Myocyte (in vitro differentiated cells): Measurements from ENCODE around the gene THAP6. TPM values are rescaled to one million over a fixed set of nuclear protein-coding genes. Genes with fewer than 3 reads are reported as not detected.
"Not testable (repeated sequence)": the region's sequence is repeated elsewhere in the genome, so short reads cannot be mapped to it uniquely, and the experiment has no call there.

Source experiments
- DNase-seq: peaks from one replicate; pipeline ENCODE4 v3.0.0-alpha.2; 2012; ENCODE audit warnings: low read depth
- total RNA-seq: library from RNA; depleted of rRNA; stranded (reverse); fragments of >200 nt; gene quantifications from 2 replicates; pipeline ENCODE4 v1.2.3, GENCODE V29; 2014

THAP6 gene
- total RNA-seq, 1 donor from 2014 or later = 14.6 TPM

GRCh38 chr4:75525086-75525485, 10.8 kb downstream of the THAP6 start:
- DNase-seq = no peak

GRCh38 chr4:75525910-75526309, 11.6 kb downstream of the THAP6 start:
- no peak for DNase-seq

- DNase-seq = no peak
These were observed 13.2 kb downstream of the THAP6 start for GRCh38 chr4:75527482-75527881.

GRCh38 chr4:75530556-75531322, 16.5 kb downstream of the THAP6 start:
- no peak for DNase-seq

DNA sequence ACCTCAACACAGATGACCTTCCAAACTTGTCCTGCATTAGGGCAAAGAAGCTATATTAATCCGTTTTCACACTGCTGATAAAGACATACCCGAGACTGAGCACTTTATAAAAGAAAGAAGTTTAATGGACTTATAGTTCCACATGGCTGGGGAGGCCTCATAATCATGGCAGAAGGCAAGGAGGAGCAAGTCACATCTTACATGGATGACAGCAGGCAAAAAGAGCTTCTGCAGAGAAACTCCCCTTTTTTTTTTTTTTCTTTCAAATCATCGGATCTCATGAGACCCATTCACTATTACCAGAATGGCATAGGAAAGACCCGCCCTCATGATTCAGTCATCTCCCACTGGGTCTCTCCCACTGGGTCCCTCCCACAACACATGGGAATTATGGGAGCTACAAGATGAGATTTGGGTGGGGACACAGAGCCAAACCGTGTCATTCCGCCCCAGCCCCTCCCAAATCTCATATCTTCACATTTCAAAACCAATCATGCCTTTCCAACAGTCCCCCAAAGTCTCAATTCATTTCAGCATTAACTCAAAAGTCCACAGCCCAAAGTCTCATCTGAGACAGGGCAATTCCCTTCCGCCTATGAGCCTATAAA, 17.4 kb downstream of the THAP6 start:
- not testable (repeated sequence) for DNase-seq

DNA sequence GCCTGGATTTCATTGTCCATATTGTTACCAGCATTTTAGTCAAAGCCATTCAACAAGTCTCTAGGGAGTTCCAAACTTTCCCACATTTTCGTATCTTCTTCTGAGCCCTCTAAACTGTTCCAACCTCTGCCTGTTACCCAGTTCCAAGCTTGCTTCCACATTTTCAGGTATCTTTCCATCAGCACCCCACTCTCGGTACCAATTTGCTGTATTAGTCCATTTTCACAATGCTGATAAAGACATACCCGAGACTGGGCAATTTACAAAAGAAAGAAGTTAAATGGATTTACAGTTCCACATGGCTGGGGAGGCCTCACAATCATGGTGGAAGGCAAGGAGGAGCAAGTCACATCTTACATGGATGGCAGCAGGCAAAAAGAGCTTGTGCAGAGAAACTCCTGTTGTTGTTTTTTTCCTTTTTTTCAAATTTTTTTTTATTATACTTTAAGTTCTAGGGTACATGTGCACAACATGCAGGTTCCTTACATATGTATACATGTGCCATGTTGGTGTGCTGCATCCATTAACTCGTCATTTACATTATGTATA, 19.1 kb downstream of the THAP6 start:
- DNase-seq = not testable (repeated sequence)

- DNase-seq = not testable (repeated sequence)
These were observed 19.7 kb downstream of the THAP6 start for GRCh38 chr4:75533926-75534325.

- not testable (repeated sequence) for DNase-seq
These were observed 23.0 kb downstream of the THAP6 start for GRCh38 chr4:75537308-75537707.

GRCh38 chr4:75542824-75543223, 28.6 kb downstream of the THAP6 start:
- peak; percentile 18 for DNase-seq

- DNase-seq = not testable (repeated sequence)
These were observed 29.9 kb downstream of the THAP6 start for GRCh38 chr4:75544220-75544619.

DNA sequence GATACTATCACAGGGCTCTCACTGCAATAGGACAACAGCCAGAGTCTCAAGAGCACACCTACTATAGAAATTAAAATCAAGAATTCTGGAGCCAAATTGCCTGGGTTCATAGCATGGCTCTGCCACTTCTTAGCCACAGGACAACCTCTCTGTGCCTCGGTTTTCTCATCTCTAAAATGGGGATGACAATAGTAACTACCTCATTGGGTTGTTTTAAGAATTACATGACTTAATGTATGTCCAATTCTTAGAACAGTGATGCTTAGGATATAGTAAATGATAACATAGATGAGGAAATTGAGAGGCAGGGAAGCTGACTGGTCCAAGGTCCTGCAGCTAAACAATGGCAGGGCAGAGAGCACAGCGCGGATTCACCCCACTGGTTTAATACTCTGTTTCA, 30.6 kb downstream of the THAP6 start:
- no peak for DNase-seq

DNA sequence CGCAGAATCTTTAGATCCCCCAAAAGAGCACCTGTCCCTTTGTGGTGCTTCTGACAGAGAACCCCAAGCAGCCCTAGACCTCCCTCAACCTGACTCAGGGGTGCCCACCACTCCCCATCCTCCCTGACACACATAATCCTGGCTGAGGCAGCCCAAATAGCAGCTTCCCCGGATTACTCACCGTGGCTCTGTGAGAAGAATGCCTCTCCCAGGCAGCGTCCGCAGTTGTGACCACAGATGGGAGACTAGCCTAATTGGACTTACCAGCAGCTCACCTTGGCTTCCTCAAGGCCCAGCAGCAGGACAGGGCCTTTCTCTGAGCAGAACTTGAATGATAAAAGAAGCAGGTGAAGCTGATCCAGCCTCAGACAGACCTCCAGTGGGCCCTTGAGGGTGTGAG, 31.3 kb downstream of the THAP6 start:
- DNase-seq = peak; percentile 45

DNA sequence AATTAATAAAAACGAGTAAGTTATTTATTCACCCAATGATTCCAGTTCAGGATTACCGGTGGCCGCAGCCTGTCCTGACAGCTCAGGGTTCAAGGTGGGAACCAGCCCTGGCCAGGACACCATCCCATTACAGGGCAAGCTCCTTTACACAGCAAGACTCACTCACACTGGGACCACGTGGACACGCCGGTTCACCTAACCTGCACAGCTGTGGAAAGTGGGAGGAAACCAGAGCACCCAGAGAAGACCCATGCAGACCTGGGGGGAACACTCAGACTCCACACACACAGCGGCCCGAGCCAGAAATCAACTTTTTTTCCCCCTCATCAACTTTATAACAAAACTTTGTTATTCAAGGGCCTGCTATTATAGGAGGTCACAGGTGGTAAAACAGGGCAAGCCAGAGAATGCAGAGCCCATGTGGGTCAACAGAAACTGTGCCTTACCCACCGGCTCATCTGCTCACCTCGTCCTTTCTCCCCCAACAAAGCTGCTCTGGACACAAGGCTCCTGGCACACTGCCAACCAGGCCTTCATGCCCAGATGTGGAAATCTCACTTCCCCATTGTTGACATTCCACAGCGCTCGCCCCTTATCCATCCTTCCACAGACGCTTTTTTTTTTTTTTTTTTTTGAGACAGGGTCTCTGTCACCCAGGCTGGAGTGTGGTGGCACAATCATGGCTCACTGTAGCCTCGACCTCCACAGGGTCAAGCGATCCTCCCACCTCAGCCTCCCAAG, 33.5 kb downstream of the THAP6 start:
- peak; percentile 18 for DNase-seq

DNA sequence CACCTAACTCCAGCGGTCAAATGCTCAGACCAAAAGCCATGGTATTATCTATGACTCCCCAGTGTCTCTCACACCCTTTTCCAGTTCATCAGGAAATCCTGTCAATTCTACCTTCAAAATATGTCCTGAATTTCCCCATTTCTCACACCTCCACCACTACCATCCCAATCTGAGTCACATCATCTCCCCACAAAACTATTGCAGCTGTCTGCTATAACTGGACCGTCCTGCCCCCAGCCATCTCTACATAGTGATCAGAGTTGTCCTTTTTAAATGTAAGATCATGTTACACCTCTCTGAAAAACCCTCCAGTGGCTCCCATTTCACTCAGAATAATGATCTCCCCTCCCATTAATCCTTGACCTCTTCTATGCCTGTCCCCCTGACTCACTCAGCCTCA, 34.7 kb downstream of the THAP6 start:
- DNase-seq = peak; percentile 64

DNA sequence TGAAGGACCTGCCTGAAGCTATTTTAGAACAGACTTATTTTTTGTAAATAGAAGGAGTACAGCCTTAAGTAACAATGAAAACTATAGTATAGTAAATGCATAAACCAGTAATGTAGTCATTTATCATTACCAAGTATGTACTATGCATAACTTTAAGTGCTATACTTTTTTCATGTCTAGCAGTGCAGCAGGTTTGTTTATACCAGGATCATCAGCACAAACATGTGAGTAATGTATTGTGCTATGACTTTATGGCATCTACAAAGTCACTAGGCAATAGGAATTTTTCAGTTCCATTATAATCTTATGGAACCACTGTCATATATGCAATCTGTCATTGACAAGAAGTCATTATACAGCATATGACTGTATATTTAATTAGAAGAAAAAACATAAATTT, 38.2 kb downstream of the THAP6 start:
- DNase-seq = no peak

DNA sequence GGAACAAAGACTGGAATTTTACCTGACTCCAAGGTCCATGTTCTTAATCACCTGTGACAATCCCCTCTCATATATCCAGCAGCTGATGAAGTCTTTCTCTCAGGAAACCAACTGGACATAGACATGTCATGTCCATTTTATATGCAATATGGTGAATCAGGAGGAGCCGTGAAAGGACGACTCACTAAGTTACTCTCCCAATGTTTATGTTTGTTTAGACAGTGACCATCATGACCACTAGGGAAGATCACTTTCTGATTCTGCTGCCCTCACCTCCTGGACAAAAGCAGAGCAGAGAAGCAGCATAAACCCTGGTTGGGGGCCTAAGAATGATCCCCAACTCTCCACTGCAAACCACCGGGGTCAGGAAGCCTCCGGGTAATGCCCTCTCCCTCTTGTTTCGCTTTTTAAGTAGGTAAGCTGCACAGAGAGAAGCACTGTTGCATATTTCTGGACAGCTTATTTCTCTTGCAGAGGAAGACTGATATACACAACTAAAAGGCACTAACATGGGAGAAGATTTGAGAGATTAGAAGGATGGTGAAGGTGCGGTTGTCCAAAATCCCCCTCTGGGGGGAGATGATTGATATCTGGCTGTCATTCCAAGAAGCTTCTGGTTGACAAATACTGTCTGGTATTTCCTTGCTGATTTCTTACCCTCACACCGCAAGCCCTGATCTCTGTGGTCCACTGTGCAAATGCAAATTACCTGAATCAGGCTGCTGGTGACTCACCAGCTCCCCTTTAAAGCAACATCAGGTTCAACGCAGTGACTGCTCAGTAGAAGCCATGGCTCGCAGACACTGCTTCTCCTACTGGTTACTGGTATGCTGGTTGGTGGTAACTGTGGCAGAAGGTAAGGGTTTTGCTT, 41.3 kb downstream of the THAP6 start, which contains the start of gene ODAPH:
TSS of gene ODAPH (plus strand) at position 773 of the 871 bp plus-strand sequence. CDS start at position 790, 17 bp downstream.
- peak; percentile 52 for DNase-seq

- DNase-seq = no peak
These were observed 43.4 kb downstream of the THAP6 start for GRCh38 chr4:75557696-75558095.

- no peak for DNase-seq
These were observed 47.5 kb downstream of the THAP6 start for GRCh38 chr4:75561789-75562188.

DNA sequence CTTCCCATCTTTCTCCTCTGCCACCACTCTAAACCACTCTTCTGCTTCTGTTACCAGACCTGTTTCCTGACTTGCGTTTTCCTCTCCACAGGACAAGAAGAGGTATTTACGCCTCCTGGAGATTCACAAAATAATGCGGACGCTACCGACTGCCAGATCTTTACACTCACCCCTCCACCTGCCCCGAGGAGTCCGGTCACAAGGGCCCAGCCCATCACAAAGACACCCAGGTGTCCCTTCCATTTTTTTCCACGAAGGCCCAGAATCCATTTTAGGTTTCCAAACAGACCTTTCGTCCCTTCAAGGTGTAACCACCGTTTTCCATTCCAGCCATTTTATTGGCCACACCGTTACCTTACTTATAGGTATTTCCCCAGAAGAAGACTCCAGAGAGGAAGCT, 49.8 kb downstream of the THAP6 start:
- no peak for DNase-seq

DNA sequence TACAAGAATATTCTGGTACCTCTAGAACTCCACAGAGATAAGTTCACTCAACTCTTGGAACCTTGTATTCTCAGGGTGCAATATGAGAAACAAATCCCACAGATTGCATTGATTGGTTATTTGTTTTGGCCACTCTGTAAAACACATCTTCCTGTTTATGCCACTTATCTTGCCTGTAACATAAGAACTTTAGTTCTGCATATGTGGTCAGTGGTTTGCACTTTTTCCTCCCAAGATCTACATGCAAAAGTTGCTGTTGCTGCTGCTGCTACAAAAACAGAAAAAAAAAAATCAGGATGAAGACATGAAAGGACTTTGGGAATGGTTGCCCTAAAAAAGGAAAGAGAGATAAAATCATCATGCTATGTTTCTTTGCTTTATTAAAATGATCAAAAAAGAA, 51.2 kb downstream of the THAP6 start:
- no peak for DNase-seq

GRCh38 chr4:75566911-75567310, 52.6 kb downstream of the THAP6 start:
- no peak for DNase-seq
